Measurements from ENCODE around the gene MSL3B.

Gene MSL3B

DNA sequence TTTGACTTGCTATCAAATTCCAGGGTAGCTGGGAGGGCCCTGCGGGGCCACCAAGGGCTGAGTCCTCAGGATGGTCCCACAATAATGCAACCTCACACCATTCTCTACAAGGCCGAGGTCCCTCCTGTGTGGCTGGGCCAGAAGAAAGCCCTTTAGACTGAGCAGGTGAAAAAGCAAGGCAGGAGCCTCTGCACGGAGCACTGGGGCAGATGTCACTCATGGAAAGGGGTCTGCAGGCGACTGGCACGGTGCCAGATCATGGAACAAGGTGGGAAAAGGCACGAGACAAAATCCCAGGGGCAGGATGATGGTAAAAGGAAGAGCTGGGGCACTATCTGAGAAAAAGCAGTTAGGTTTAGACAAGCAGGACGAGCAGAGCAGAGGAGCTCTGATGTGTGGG lies 29.9 kb downstream of the MSL3B start (continued):
- peak; percentile 69 for TF ChIP-seq NFIX (CRISPR knock-in tag; IDR thresholded peaks at IDR 0.05; ENCODE audit: low read depth)
- TF ChIP-seq, protein P1, sequence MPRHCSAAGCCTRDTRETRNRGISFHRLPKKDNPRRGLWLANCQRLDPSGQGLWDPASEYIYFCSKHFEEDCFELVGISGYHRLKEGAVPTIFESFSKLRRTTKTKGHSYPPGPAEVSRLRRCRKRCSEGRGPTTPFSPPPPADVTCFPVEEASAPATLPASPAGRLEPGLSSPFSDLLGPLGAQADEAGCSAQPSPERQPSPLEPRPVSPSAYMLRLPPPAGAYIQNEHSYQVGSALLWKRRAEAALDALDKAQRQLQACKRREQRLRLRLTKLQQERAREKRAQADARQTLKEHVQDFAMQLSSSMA (CRISPR knock-in tag; IDR thresholded peaks at IDR 0.05): no peak

- DNase-seq (ENCODE audit: extremely low read depth in 1 of 4, low spot score in 3 of 4) (no peak), ATAC-seq (no peak), FAIRE-seq (no peak)
- Histone ChIP-seq H3K27ac (ENCODE audit: extremely low read depth, low read depth, low read length) (no peak overlapping the region), H3K4me2 (ENCODE audit: insufficient read depth, low read length) (no peak overlapping the region), H3K27me3 (ENCODE audit: control insufficient read depth in 2 of 2, insufficient read depth in 2 of 2, low read length in 2 of 2) (no peaks in the 10 kb centered on the region), H3K4me3 (no peak overlapping the region), H3K9me3 (replicated peaks; ENCODE audit: control insufficient read depth, insufficient read depth, low read depth, low read length) (no peaks in the 10 kb centered on the region), H4K20me1 (replicated peaks; ENCODE audit: control insufficient read depth, insufficient read depth, low read length) (peaks cover 26% of the 10 kb centered on the region), H3K36me3 (ENCODE audit: control insufficient read depth, insufficient read depth, low read length) (peaks cover 87% of the 10 kb centered on the region; the same call in 2 of the 3 replicates), H2AFZ (ENCODE audit: low read depth, low read length) (no peak overlapping the region), H3K79me2 (ENCODE audit: control insufficient read depth, insufficient read depth, low read length) (peaks cover 54% of the 10 kb centered on the region), H3K9ac (ENCODE audit: insufficient read depth in 1 of 2, low read depth in 2 of 2, low read length in 2 of 2) (no peak overlapping the region), H3K9me1 (ENCODE audit: control insufficient read depth, insufficient read depth, low read length) (peaks cover 3% of the 10 kb centered on the region), H3K4me1 (replicated peaks in 1 of 2; ENCODE audit: control insufficient read depth in 2 of 2, insufficient read depth in 2 of 2, low read length in 2 of 2) (peaks cover 0 to 5% of the 10 kb centered on the region in 2 experiments; a peak in 2 of 5 replicates)
- POLR2A ChIA-PET: interaction anchor here (1.0 to 1.5 kb wide), 4 partner anchors 10 to 16 kb away, joined by 3 to 6 read pairs (median 4); no protein-coding TSS in a partner anchor
- TF ChIP-seq SIX5 (IDR thresholded peaks at IDR 0.05; ENCODE audit: borderline replicate concordance in 1 of 2, insufficient read depth in 1 of 2, low read depth in 1 of 2, low read length in 2 of 2) (no peak), SRSF1 (IDR thresholded peaks at IDR 0.05; ENCODE audit: low read depth, low read length) (no peak), PTTG1 (tag; IDR thresholded peaks at IDR 0.05; ENCODE audit: low read depth) (no peak), RAD21 (CRISPR knock-in tag; conservative IDR thresholded peaks at IDR 0.05 in 1 of 2, IDR thresholded peaks at IDR 0.05 in 1 of 2) (no peak), MTA3 (IDR thresholded peaks at IDR 0.05; ENCODE audit: borderline replicate concordance) (no peak), POLR2AphosphoS5 (IDR thresholded peaks at IDR 0.05; ENCODE audit: control insufficient read depth, insufficient read depth, low read depth, low read length) (no peak), THRB (CRISPR knock-in tag; conservative IDR thresholded peaks at IDR 0.05) (no peak), CLOCK (CRISPR knock-in tag; IDR thresholded peaks at IDR 0.05; ENCODE audit: borderline replicate concordance) (no peak)
- TF ChIP-seq, protein P2, sequence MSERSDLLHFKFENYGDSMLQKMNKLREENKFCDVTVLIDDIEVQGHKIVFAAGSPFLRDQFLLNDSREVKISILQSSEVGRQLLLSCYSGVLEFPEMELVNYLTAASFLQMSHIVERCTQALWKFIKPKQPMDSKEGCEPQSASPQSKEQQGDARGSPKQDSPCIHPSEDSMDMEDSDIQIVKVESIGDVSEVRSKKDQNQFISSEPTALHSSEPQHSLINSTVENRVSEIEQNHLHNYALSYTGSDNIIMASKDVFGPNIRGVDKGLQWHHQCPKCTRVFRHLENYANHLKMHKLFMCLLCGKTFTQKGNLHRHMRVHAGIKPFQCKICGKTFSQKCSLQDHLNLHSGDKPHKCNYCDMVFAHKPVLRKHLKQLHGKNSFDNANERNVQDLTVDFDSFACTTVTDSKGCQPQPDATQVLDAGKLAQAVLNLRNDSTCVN (CRISPR knock-in tag; IDR thresholded peaks at IDR 0.05): no peak
- intact Hi-C loops (cut with micrococcal nuclease): no loop called here
- in situ Hi-C loops (cut with MboI): no loop called here
- BruUV-seq (replicated peaks): no TSS peak
- CTCF ChIA-PET (ENCODE audit: low intra/inter-chr PET ratio): no interaction called here
- WGBS (ENCODE audit: insufficient coverage, low coverage, missing lambda C conversion rate): 88% methylated on average over 5 of the region's 9 CpGs
Measured at GRCh38 chr2:233837694-233838229, 30.4 kb downstream of the MSL3B start.

Measured in K562 (cell line).